Activated CD4-positive, alpha-beta memory T cell treated with anti-CD3 and anti-CD28 coated beads, Interleukin-2, amount 10 ng/mL, durations not matched to agents 7 days and 5 days (primary cell): ENCODE data around the gene SLC35G1. TPM values are rescaled to one million over a fixed set of nuclear protein-coding genes. Genes with fewer than 3 reads are reported as not detected.

Experiments
- CTCF ChIA-PET: fragments of 350-600 bp; sonication (Branson Sonifier 250); formaldehyde crosslinking; loops from one replicate; lab custom pipeline; 2021; ENCODE audit warnings: antibody characterized with exemption, inconsistent platforms; lab: Charles Lee
- POLR2A ChIA-PET: fragments of 350-600 bp; sonication (Branson Sonifier 250); formaldehyde crosslinking; loops from one replicate; lab custom pipeline; 2021; ENCODE audit warnings: antibody characterized with exemption; lab: Charles Lee
- DNase-seq: peaks from one replicate; pipeline ENCODE4 v3.0.0-alpha.2; 2020
- H3K27ac Mint-ChIP-seq: one replicate; pipeline ENCODE4 v1.8.0; 2021; ENCODE audit warnings: mild to moderate bottlenecking, mixed read lengths
- H3K27me3 Mint-ChIP-seq: one replicate; pipeline ENCODE4 v1.8.0; 2021; ENCODE audit warnings: mixed read lengths
- H3K36me3 Mint-ChIP-seq: one replicate; pipeline ENCODE4 v1.8.0; 2021; ENCODE audit warnings: low read depth, mixed read lengths
- H3K4me1 Mint-ChIP-seq: one replicate; pipeline ENCODE4 v1.8.0; 2021; ENCODE audit warnings: mixed read lengths
- H3K4me3 Mint-ChIP-seq: one replicate; pipeline ENCODE4 v1.8.0; 2021; ENCODE audit warnings: mild to moderate bottlenecking, mixed read lengths
- H3K9me3 Mint-ChIP-seq: one replicate; pipeline ENCODE4 v1.8.0; 2021; ENCODE audit warnings: mixed read lengths
- total RNA-seq, 2 experiments: library from RNA; stranded (reverse); gene quantifications; one replicate each; pipeline ENCODE4 v1.2.3, GENCODE V29; 2021

Gene SLC35G1
- total RNA-seq, 2 experiments from 2014 or later = 2.9 to 3.5 TPM

GRCh38 chr10:93865794-93866425 lies 27.9 kb upstream of the SLC35G1 start:
- CTCF ChIA-PET = no interaction called here
- Mint-ChIP-seq H3K4me1 (no peaks in the 10 kb centered on the region), H3K9me3 (no peaks in the 10 kb centered on the region), H3K27ac (no peak overlapping the region), H3K4me3 (no peak overlapping the region), H3K36me3 (no peaks in the 10 kb centered on the region), H3K27me3 (peaks cover 17% of the 10 kb centered on the region)
- POLR2A ChIA-PET = no interaction called here
- DNase-seq = no peak

- CTCF ChIA-PET = no interaction called here
- no peak for DNase-seq
- POLR2A ChIA-PET = no interaction called here
- Mint-ChIP-seq H3K4me3 (no peak overlapping the region), H3K27me3 (peaks cover 21% of the 10 kb centered on the region), H3K27ac (no peak overlapping the region), H3K9me3 (no peaks in the 10 kb centered on the region), H3K36me3 (no peaks in the 10 kb centered on the region), H3K4me1 (no peaks in the 10 kb centered on the region)
These were observed 26.3 kb upstream of the SLC35G1 start for GRCh38 chr10:93867525-93867924.

GRCh38 chr10:93871671-93872204 lies 22.0 kb upstream of the SLC35G1 start:
- POLR2A ChIA-PET = no interaction called here

GRCh38 chr10:93872375-93873158 lies 21.2 kb upstream of the SLC35G1 start:
- ChIA-PET POLR2A (no interaction called here), CTCF (no interaction called here)
- peaks cover 36% of the 10 kb centered on the region for H3K27me3 Mint-ChIP-seq
- no peaks in the 10 kb centered on the region for H3K36me3 Mint-ChIP-seq
- no peaks in the 10 kb centered on the region for H3K9me3 Mint-ChIP-seq
- H3K27ac Mint-ChIP-seq = no peak overlapping the region
- no peak for DNase-seq
- H3K4me3 Mint-ChIP-seq = no peak overlapping the region
- no peaks in the 10 kb centered on the region for H3K4me1 Mint-ChIP-seq

More at GRCh38 chr10:93871671-93872204, 22.0 kb upstream of the SLC35G1 start:
- Mint-ChIP-seq H3K4me1 (no peaks in the 10 kb centered on the region), H3K4me3 (no peak overlapping the region), H3K27ac (no peak overlapping the region), H3K27me3 (peaks cover 36% of the 10 kb centered on the region), H3K9me3 (no peaks in the 10 kb centered on the region), H3K36me3 (no peaks in the 10 kb centered on the region)
- DNase-seq = no peak
- CTCF ChIA-PET = interaction anchor here (0.6 to 0.7 kb wide), 2 partner anchors 1521 to 1557 kb away, joined by 3 to 5 read pairs; no protein-coding TSS in a partner anchor

- Mint-ChIP-seq H3K4me1 (no peaks in the 10 kb centered on the region), H3K27ac (no peak overlapping the region), H3K27me3 (peaks cover 29% of the 10 kb centered on the region), H3K36me3 (no peaks in the 10 kb centered on the region), H3K9me3 (no peaks in the 10 kb centered on the region), H3K4me3 (no peak overlapping the region)
- POLR2A ChIA-PET = no interaction called here
- no peak for DNase-seq
- CTCF ChIA-PET = interaction anchor here (0.5 kb wide), 1 partner anchor 654 kb away, joined by 3 read pairs; no protein-coding TSS in a partner anchor
These were observed 20.2 kb upstream of the SLC35G1 start for GRCh38 chr10:93873420-93874115.

GRCh38 chr10:93874309-93875031 lies 19.3 kb upstream of the SLC35G1 start:
- Mint-ChIP-seq H3K9me3 (no peaks in the 10 kb centered on the region), H3K27me3 (peaks cover 29% of the 10 kb centered on the region), H3K36me3 (no peaks in the 10 kb centered on the region), H3K27ac (no peak overlapping the region), H3K4me1 (no peaks in the 10 kb centered on the region), H3K4me3 (no peak overlapping the region)
- DNase-seq = no peak
- POLR2A ChIA-PET = no interaction called here
- CTCF ChIA-PET = interaction anchor here (0.5 kb wide), 1 partner anchor 653 kb away, joined by 3 read pairs; no protein-coding TSS in a partner anchor

GRCh38 chr10:93875032-93875358 lies 18.8 kb upstream of the SLC35G1 start:
- ChIA-PET POLR2A (no interaction called here), CTCF (no interaction called here)
- no peak for DNase-seq
- H3K27me3 Mint-ChIP-seq = peaks cover 30% of the 10 kb centered on the region
- no peaks in the 10 kb centered on the region for H3K36me3 Mint-ChIP-seq
- no peak overlapping the region for H3K4me3 Mint-ChIP-seq
- H3K9me3 Mint-ChIP-seq = no peaks in the 10 kb centered on the region
- H3K27ac Mint-ChIP-seq = no peak overlapping the region
- H3K4me1 Mint-ChIP-seq = no peaks in the 10 kb centered on the region

- Mint-ChIP-seq H3K9me3 (no peaks in the 10 kb centered on the region), H3K4me1 (no peaks in the 10 kb centered on the region), H3K27ac (no peak overlapping the region), H3K36me3 (no peaks in the 10 kb centered on the region), H3K4me3 (no peak overlapping the region), H3K27me3 (peaks cover 32% of the 10 kb centered on the region)
- no peak for DNase-seq
- CTCF ChIA-PET = no interaction called here
- POLR2A ChIA-PET = no interaction called here
These were observed 17.4 kb upstream of the SLC35G1 start for GRCh38 chr10:93876381-93876780.

- Mint-ChIP-seq H3K27me3 (peaks cover 42% of the 10 kb centered on the region), H3K36me3 (no peaks in the 10 kb centered on the region), H3K27ac (no peak overlapping the region), H3K4me1 (no peaks in the 10 kb centered on the region), H3K4me3 (no peak overlapping the region), H3K9me3 (no peaks in the 10 kb centered on the region)
- ChIA-PET CTCF (no interaction called here), POLR2A (no interaction called here)
- DNase-seq = no peak
These were observed 14.5 kb upstream of the SLC35G1 start for GRCh38 chr10:93879273-93879672.

GRCh38 chr10:93894516-93895378 lies 969 bp downstream of the SLC35G1 start:
- no peaks in the 10 kb centered on the region for H3K36me3 Mint-ChIP-seq
- CTCF ChIA-PET = interaction anchor here (1.4 kb wide), 1 partner anchor 26 kb away, joined by 3 read pairs; no protein-coding TSS in a partner anchor
- H3K4me3 Mint-ChIP-seq = peak overlapping the region; percentile 68
- POLR2A ChIA-PET = interaction anchor here (1.4 kb wide), 1 partner anchor 12 kb away, joined by 5 read pairs; no protein-coding TSS in a partner anchor
- no peak for DNase-seq
- no peak overlapping the region for H3K27ac Mint-ChIP-seq
- H3K27me3 Mint-ChIP-seq = peaks cover 14% of the 10 kb centered on the region
- no peaks in the 10 kb centered on the region for H3K9me3 Mint-ChIP-seq
- H3K4me1 Mint-ChIP-seq = peaks cover 30% of the 10 kb centered on the region

GRCh38 chr10:93897070-93897780 lies 3.4 kb downstream of the SLC35G1 start:
- POLR2A ChIA-PET = no interaction called here
- CTCF ChIA-PET = no interaction called here
- Mint-ChIP-seq H3K27ac (no peak overlapping the region), H3K36me3 (no peaks in the 10 kb centered on the region), H3K9me3 (no peaks in the 10 kb centered on the region), H3K27me3 (peaks cover 5% of the 10 kb centered on the region), H3K4me3 (no peak overlapping the region), H3K4me1 (peaks cover 30% of the 10 kb centered on the region)
- no peak for DNase-seq
